ENCODE data around the gene CCR2. TPM values are rescaled to one million over a fixed set of nuclear protein-coding genes. Genes with fewer than 3 reads are reported as not detected.

The CCR2 gene
- total RNA-seq, 4 donors from 2014 or later, result 1.3 to 5.4 (median 4.1) TPM

DNA sequence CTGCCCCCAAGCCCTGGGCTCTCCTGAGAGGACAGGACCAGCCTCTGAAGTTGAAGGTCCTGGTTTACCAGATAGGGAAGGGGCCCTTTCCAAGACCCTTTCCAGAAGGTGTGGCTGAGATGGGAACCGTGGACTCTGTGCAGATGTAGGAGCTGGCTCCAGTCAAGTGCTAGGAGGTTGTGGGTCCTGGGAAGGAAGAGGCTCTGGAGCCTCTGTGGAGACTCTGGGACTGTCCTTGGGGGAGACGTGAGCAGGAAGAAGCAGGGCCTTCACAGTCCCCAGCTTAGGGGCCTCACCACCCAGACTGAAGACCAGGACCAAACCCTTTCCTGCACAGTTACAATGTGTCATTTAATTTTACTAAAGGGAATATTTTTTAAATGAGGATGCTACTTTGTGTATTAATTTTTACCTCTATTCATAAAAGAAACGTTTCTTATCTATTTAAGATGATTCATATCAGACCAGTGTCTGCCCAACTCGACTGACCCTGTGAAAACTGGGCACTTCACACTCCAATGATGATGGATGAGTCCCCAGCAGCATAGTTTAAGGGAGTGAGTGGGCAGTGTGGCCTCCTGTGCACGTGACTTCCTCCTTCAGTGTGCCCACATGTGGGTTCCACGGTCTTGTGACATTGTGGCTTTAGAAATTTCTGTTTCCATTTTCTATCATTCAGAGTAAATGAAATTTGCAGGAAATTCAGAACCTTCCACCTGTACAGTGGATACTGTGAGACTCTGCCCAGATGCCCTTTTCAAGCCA lies 42.0 kb downstream of the CCR2 start:
- ATAC-seq (ENCODE audit: low FRiP score) (peak; percentile 13), DNase-seq (ENCODE audit: low spot score) (no peak)
- TF ChIP-seq, protein P1, sequence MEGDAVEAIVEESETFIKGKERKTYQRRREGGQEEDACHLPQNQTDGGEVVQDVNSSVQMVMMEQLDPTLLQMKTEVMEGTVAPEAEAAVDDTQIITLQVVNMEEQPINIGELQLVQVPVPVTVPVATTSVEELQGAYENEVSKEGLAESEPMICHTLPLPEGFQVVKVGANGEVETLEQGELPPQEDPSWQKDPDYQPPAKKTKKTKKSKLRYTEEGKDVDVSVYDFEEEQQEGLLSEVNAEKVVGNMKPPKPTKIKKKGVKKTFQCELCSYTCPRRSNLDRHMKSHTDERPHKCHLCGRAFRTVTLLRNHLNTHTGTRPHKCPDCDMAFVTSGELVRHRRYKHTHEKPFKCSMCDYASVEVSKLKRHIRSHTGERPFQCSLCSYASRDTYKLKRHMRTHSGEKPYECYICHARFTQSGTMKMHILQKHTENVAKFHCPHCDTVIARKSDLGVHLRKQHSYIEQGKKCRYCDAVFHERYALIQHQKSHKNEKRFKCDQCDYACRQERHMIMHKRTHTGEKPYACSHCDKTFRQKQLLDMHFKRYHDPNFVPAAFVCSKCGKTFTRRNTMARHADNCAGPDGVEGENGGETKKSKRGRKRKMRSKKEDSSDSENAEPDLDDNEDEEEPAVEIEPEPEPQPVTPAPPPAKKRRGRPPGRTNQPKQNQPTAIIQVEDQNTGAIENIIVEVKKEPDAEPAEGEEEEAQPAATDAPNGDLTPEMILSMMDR (IDR thresholded peaks at IDR 0.05), result no peak

GRCh38 chr3:46397111-46397510 lies 43.2 kb downstream of the CCR2 start:
- no peak for DNase-seq (ENCODE audit: low spot score)
- ATAC-seq (ENCODE audit: low FRiP score), result no peak
- TF ChIP-seq, protein P1 (IDR thresholded peaks at IDR 0.05), result no peak

DNA sequence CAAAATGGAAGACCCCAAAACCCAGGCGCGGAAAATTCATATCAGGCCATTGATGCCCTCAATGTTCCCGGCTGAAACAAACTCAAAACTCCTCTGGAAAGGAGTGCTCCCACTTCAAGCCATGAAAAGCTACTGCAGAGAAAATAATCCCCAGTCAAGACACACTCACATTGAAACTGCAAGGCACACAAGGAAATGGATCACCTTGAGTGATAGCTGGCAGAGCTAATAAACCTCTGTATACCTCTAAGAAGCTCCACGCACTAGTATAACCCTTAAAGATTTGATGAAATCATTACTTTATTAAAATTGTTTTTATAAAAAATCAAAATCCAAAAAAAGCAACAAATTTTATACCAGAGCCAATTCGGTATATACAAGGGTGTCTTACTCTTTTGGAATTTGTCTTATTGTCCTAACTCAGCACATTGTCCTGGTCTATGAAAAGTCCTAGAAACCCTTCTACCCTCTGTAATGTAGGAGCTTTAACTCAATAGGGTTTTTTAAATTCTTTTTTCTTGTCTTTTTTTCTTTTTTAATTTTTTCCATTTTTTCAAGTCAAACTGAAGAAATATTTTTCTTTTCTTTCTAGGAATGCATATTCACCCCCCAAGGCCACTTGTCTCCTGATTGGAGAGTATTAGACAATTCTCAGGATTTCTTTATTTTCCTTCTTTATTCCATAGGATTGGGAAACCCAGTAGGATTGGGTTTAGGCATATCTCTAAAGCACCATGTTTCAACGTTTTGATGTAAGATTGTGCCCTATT lies 44.5 kb downstream of the CCR2 start:
- ATAC-seq (ENCODE audit: low FRiP score) (no peak), DNase-seq (ENCODE audit: low spot score) (no peak)
- TF ChIP-seq, protein P1 (IDR thresholded peaks at IDR 0.05), result no peak

DNA sequence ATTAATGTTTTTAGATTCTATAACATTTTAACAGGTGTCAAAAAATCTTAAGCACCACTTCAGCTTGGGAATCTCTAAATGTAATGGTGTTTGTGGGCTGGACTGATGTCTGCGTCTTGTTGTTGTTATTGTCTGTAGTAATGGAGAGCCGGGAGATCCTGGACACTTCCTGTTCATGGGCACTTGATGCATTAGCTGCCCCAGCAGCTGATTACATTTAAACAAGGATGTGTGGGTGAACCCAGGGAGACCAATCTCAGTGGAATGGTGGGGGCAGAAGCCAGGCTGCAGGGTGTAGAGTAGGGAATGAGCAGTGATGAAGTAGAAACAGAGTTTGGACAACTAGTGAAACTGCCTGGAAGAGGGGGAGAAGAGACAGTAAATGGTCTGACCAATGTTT lies 45.2 kb downstream of the CCR2 start:
- ATAC-seq (ENCODE audit: low FRiP score) (no peak), DNase-seq (ENCODE audit: low spot score) (no peak)
- TF ChIP-seq, protein P1 (IDR thresholded peaks at IDR 0.05), result no peak

DNA sequence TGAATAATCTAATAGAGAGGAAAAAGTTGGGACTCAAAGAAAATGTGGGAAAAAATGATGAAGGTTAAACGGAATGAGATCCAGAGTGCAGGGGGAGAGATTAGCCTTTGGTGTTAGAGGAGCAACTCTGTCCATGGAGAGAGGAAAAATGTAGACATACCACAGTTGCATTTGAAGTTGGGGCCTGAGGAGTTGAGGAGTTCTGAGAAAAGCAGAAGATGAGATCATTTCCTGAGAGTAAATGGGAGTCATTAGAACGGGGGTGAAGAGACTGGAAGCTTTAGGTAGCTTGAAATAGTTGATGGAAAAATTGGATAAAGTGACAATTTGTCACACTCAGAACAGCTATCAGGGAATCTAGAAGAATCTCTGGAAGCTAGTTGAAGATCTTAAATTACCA lies 45.6 kb downstream of the CCR2 start:
- TF ChIP-seq, protein P1 (IDR thresholded peaks at IDR 0.05), result no peak
- DNase-seq (ENCODE audit: low spot score) (no peak), ATAC-seq (ENCODE audit: low FRiP score) (no peak)

DNA sequence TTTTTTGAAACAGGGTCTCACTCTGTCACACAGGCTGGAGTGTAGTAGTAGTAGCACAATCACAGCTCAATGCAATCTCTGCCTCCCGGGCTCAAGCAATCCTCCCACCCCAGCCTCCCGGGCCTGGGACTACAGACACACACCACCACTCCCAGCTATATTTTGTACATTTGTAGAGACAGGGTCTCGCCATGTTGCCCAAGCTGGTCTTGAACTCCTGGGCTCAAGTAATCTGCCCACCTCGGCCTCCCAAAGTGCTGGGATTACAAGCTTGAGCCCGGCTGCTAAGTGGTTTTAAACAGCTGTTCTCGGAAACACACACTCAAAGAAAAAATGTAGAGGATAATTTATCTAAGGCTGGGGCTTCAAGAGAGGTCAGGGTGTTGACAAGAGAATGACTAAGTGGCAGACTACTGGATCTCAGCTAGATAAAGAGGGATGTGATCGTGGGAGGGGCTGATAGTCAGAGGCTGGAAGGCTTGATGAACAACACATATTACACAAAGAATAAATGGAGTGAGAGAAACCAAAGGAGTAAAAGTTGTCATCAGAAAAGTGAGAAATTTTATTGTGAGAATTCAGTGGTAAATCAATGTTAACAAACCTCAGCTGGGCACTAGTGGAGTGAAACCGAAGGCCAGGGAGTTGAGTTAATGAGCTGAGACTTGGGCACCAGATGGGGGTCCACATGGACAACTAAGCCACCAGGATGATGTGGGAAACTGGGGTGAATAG lies 46.3 kb downstream of the CCR2 start:
- DNase-seq (ENCODE audit: low spot score) (no peak), ATAC-seq (ENCODE audit: low FRiP score) (peak; percentile 76)
- TF ChIP-seq, protein P1 (IDR thresholded peaks at IDR 0.05), result no peak

All from omental fat pad (tissue), 4 donors.